ENCODE results near the gene NAPG.
A peak's percentile ranks its signal among the peaks of the same experiment; 100 is the strongest.
"Not testable (repeated sequence)": the region's sequence is repeated elsewhere in the genome, so short reads cannot be mapped to it uniquely, and the experiment has no call there.

NAPG gene

DNA sequence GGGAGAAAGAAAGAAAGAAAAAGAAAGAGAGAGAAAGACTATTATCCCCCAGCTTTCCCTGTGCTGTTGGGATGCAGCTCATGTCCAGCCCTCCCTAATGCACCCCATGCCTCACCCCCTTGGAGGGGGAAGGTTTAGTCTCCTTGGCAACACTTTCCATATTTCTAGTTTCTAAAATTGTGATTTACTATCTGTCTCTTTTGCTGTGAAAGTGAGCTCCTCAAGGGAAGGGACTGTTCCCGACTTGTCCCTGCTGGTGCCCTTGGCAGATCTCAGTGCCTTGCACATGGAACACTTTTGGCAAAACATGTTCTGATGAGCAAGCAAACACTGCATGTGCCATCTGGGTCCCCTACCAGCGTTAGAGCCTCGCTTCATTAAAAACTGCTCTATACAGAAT, 11.7 kb upstream of the NAPG start:
- no peak for DNase-seq (ENCODE audit: low read depth in 2 of 2)

GRCh38 chr18:10514601-10515000, 11.2 kb upstream of the NAPG start:
- DNase-seq (ENCODE audit: low read depth in 2 of 2): peak in 1 of 2 experiments; percentile 40

DNA sequence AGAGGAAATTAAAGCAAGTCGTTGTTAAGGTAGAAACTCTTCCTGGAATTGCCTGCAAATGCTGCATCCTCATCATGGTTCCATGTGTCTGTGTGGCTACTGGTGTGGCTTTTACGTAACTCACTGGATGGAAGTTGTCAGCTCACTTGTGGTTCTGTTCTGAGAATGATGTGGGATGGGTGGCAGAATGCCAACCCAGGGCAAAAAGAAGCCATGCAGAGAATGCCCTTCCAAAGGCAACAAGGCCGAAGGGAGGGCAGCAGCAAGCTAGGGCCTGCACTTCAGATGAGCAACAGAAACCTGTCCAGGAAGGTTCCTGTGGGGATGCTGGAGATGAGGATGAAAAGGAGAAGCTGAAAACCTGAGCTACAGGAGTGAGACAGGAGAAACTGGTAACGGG, 10.4 kb upstream of the NAPG start:
- no peak for DNase-seq (ENCODE audit: low read depth in 2 of 2)

GRCh38 chr18:10516078-10516477, 9.7 kb upstream of the NAPG start:
- DNase-seq (ENCODE audit: low read depth in 2 of 2): no peak

GRCh38 chr18:10518595-10519255, 7.1 kb upstream of the NAPG start:
- DNase-seq (ENCODE audit: low read depth in 2 of 2): no peak

DNA sequence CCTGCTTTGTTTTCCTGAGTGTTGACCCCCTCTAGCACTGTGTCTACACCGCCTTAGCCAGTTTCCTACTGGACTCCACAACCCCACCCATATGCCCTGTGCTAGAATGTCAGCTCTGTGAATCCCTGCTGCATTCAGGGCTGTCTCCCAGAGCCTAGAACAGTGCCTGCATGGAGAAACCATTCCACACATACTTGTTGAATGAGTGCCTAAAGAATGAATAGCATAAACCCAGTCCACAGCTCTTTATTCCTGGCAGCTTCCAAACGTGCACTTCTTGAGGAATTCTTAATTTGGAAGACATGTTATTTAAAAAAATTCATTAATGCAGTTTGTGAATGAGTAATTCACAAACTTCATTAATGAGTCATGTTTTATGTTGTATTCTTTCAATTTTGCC, 6.5 kb upstream of the NAPG start:
- peak; percentile 46 to 47 for DNase-seq (ENCODE audit: low read depth in 2 of 2)

DNA sequence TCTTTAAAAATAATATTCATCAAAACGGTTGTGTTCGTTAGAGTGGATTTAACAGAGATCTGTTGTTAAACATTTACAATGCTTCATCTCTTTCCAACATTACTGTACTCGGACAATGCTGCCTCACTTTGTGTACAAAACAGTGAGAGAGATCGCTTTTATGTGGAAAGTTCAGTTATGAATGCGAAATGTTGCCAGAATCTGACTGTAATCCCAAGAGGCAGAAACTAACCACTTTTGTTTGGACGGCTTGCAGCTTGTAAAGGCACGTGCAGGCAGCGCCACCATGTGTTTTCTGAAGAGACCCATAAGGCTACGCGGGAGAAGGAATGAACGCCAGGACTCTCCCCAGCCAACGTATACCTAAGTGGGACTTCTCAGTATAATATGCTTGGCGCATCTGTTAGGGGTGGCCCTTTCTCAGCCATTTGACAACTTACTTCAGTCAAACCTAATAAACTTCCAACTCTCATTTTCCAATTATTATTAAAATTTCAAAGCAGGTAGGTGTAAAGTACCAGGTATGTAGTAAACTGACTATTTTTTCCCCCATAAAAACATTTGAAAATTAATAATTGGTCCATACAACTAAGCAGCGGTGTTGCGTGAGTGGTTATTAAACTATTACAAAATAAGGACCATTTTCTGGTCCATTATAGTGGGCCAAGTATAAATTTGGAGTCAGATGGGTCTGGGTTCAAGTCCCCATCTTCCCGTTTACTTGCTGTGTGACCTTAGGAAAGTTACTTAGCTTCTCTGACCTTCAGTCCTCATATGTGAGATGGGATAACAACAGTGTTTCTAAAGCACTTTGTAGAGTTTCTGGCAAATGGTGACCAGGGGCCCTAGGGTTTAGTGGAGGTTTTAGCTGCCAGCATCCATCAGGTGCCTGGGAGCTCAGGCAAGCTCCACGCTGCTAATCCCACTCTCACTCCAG, 5.6 kb upstream of the NAPG start:
- peak; percentile 92 to 93 for DNase-seq (ENCODE audit: low read depth in 2 of 2)

DNA sequence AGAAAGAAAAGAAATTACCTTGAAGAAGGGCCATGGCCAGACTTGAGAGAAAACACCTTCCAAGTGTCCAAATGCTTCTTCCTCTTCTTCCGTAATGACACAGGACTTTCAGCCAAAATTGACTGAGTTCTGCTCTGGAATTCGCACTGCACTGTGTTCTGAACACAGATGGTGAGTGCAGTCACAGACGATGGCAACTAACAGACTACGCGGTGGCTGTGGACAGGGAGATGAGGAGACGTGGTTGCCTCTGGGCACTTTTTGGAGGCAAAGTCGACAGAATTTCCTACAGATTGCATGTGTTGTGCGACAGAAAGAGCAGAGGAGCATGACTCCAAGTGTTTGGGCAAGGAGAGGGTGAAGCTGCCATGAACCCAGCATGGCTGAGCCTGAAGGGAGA, 4.3 kb upstream of the NAPG start:
- DNase-seq (ENCODE audit: low read depth in 2 of 2): no peak

DNA sequence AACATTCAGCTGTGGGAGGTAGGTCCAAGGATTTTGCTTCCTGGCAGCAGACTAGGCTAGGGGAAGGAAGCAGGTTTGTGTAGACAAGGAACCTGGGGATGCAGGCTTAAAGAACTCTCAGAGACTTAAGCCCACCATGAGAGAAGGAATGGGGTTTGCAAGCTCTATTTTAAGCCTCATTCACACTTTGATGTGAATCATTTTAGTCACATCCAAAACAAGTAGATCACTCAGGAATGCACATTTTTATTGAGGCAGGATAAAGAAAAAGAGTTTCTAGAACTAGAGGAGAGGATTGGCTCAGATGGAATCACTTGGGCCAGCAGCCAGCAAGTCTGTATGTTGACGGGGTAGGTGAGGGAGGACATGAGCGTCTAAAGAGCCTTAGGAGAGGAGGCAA, 3.3 kb upstream of the NAPG start:
- no peak for DNase-seq (ENCODE audit: low read depth in 2 of 2)

GRCh38 chr18:10523544-10523943, 2.3 kb upstream of the NAPG start:
- DNase-seq (ENCODE audit: low read depth in 2 of 2): no peak

DNA sequence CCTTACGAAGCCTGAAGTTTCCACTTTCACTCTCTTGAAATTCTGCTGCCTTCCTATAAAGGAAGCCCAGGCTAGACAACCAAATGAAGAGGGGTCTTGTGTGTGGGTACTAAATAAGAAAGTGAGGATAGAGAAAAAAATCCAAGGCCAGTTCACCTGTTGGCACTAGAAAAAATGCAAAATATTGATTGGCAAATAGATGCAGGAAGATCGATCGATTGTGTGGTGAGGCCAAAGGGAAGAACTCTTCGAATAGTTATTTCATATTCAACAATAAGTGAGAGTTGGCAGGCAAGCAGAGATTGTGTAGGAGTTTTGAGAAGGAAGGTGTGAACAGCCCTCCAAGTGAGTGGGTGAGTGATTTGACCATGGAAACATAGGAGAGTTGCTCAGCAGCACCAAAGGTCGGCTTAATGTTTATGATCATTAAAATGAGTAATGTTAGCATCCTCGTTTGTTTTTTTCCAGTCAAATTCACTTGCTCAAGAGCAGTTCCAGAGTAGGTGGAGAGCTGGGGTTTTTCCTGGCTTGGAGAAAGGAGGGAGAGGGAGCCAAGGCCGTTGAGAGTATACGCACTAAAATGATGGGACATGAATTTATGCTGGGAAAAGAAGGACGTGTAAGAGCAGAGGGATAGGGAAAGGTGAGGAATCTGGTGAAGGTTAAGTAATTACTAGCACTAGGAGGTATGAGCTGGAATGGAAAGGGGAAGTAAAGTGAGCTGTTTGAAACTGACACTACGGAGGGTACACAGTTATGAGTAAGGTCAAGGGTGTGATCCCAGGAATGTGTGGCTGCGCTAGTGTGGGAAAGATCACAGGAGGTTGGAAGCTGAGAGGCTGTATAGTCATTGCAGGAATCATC, 1.1 kb upstream of the NAPG start:
- no peak for DNase-seq (ENCODE audit: low read depth in 2 of 2)

DNA sequence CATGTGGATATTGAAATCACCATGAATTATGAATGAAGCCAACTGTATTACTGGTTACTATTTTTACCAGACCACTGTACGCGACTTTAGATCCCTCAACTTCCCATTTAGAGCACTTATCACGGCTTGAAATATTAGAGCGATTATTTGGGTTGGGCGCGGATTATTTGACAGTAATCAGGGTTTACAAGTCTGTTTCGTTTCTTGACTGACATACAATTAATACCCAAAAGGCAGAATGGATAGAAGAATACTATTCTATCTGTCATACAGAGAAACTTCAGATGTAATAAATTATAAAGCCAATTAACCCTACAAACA, 496 bp upstream of the NAPG start:
- no peak for DNase-seq (ENCODE audit: low read depth in 2 of 2)

DNA sequence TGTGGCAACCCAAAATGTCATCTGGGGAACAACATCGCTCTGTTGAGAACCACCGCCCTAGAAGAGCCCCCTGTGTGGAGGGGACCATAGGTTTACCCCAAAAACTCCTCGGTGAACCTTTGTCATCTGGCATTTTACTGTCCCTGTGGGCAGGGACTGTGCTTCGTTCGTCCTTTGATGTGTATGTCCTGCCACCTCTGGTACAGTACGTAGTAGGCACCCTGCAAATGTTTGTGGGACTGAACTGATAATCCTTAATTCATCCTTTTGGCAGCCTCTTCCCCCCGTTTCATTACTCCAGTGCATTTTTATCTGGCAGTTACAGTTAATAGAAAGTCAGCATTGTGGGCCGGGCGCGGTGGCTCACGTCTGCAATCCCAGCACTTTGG, 728 bp downstream of the NAPG start:
- no peak for DNase-seq (ENCODE audit: low read depth in 2 of 2)

DNA sequence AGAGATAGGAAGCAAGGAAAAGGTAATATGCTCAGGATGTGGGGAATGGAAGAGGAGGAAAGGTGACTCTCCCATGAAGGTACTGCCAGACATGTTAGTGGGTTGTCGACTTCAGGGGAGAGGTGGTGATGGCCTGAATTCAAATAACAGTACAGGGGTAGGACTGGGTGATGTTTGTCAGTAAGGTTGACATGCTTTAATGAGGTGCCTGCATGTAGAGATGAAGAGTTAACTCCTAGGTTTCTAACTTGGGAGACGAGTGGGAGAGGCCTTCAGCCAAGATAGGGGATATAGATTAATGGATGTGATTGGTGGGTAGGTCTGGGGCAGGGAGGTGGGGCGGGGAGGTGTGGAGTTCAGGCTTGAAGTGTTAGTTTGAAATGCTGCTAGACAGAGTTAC, 2.6 kb downstream of the NAPG start:
- no peak for DNase-seq (ENCODE audit: low read depth in 2 of 2)

DNA sequence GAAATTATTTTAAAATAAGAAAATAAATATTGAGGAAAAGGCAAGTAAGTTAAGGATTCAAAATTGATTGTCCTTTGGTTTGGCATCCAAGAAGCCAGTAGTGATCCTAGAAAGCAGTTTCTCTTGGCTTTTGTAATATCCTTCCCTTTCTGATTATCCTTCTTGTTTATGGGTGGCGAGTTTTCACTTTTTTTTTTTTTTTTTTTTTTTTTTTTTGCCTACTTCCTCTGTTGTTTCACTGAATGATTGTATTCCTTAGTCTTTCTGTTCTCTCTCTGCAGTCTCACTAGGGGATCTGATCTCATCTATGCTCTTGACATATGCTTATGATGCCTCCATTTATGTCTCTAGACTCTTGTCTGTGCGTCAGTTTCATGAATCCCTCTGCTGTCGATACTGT, 4.2 kb downstream of the NAPG start:
- DNase-seq (ENCODE audit: low read depth in 2 of 2): no peak

- no peak for DNase-seq (ENCODE audit: low read depth in 2 of 2)
Observed at GRCh38 chr18:10530852-10531251, 5.0 kb downstream of the NAPG start.

GRCh38 chr18:10533111-10533510, 7.3 kb downstream of the NAPG start:
- DNase-seq (ENCODE audit: low read depth in 2 of 2): no peak

DNA sequence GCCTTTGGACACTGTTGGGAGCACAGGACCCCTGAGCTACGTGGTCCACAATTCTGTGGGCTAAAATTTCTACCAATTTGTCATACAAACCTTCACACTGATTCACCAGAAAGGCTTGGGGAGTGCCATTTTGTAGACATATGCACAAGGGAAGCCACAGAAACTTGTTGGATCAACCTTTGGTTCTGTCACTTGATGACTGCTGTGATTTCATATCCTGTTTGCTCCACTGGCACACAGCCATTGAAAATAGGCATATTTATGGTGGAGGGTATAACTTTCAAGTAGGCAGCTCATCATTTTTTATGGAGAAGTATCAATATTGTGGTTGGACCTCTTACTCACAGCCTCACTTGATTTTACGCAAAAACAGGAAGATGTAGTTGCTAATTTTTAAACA, 10.5 kb downstream of the NAPG start:
- no peak for DNase-seq (ENCODE audit: low read depth in 2 of 2)

- DNase-seq (ENCODE audit: low read depth in 2 of 2): no peak
Observed at GRCh38 chr18:10537765-10538164, 11.9 kb downstream of the NAPG start.

- not testable (repeated sequence) for DNase-seq (ENCODE audit: low read depth in 2 of 2)
Observed at GRCh38 chr18:10539124-10539523, 13.3 kb downstream of the NAPG start.

DNA sequence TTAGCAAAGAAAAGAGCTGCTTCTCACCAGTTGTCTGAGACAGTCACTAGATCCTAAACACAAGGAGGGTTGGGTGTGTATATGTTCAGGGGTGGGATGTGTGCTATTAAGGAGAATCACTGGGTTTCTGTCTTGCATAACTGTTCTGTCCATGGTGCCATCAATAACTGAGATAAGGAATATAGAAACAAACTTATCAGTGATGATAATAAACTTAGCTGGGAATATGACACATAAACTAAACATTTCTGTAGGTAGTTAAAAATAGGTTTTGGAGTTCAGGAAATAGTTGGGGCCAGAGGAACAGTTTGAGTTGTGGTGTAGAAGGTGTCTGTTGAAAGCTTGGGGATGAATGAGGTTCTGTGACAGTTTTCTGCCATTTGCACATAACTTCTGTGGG, 17.4 kb downstream of the NAPG start:
- no peak for DNase-seq (ENCODE audit: low read depth in 2 of 2)

GRCh38 chr18:10544093-10544748, 18.4 kb downstream of the NAPG start:
- DNase-seq (ENCODE audit: low read depth in 2 of 2): no peak
